PC-3 (cell line): ENCODE measurements around the gene NTN4.

Source experiments
- CTCF ChIP-seq: fragments of 300-600 bp; sonication (generic); conservative IDR thresholded peaks from 2 replicates; pipeline ENCODE4 v1.5.1; 2017; ENCODE audit warnings: antibody characterized with exemption, low read depth, mild to moderate bottlenecking, low read length
- EZH2 ChIP-seq: fragments of 300-600 bp; sonication (generic); IDR thresholded peaks from one replicate; pipeline ENCODE4 v1.6.1; 2017; ENCODE audit warnings: antibody characterized with exemption, mild to moderate bottlenecking, low read length; ENCODE audit not compliant: unreplicated experiment

DNA sequence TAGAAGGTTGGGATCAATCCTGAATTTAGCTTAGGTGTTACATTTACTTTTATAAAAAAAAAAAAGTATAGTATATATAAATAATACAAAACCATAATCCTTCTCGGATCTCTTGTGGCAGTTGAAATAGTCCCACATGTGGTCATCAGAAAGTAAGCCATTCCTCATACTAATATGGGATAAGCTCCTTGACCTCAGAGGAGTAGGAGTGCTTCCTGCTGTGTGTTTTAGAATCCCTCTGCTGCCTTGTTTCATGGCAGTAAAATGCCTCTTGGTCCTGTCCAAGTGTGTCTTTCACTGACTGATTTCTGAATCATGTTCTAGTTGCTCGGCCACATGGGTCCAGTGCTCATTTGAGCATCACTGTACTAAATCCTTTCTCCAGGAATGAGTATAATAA is 117.0 kb downstream of the NTN4 start:
- TF ChIP-seq CTCF = no peak
- no peak for TF ChIP-seq EZH2
